ENCODE results near the gene PSMD9. TPM values are rescaled to one million over a fixed set of nuclear protein-coding genes. Genes with fewer than 3 reads are reported as not detected.
"Not testable (repeated sequence)": the region's sequence is repeated elsewhere in the genome, so short reads cannot be mapped to it uniquely, and the experiment has no call there.

The PSMD9 gene
- total RNA-seq, 1 donor from 2014 or later = 43.0 TPM

DNA sequence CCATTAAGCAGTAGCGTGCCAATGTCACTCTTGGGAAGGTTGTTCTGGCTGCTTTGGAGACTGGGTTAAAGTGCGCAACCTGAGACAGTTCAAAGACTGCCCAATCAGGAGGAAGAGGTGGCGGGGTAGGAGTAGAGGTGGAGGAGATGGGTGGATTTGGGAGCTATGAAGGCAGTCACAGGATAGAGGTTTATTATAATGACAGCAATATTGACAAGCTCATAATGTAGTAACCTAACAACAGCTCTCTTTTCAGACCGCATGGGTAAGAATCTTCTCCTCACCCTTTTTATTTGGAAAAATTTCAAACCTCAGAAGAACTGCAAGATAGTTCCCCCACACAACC lies 5.3 kb upstream of the PSMD9 start:
- no peak for DNase-seq (ENCODE audit: extremely low spot score, unreplicated experiment)
- H3K9me3 Mint-ChIP-seq = no peaks in the 10 kb centered on the region
- no peak overlapping the region for H3K27ac Mint-ChIP-seq

DNA sequence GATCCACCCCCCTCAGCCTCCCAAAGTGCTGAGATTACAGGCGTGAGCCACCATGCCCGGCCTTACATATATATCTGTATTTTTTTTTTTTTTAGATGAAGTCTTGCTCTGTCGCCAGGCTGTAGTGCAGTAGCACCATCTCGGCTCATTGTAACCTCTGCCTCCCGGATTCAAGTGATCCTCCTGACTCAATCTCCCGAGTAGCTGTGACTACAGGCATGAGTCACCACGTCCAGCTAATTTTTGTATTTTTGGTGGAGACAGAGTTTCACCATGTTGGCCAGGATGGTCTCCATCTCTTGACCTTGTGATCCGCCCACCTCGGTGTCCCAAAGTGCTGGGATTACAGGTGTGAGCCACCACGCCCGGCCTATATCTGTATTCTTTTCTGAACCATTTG lies 3.5 kb upstream of the PSMD9 start:
- H3K36me3 Mint-ChIP-seq; H3K27ac Mint-ChIP-seq; DNase-seq (ENCODE audit: extremely low spot score, unreplicated experiment); H3K27me3 Mint-ChIP-seq; H3K4me3 Mint-ChIP-seq; H3K9me3 Mint-ChIP-seq: not testable (repeated sequence)
- H3K4me1 Mint-ChIP-seq (ENCODE audit: unreplicated experiment) = peaks cover 24% of the 10 kb centered on the region

More for the DNA sequence above, 5.3 kb upstream of the PSMD9 start:
- no peak overlapping the region for H3K4me3 Mint-ChIP-seq
- no peaks in the 10 kb centered on the region for H3K36me3 Mint-ChIP-seq
- TF ChIP-seq, protein P1, sequence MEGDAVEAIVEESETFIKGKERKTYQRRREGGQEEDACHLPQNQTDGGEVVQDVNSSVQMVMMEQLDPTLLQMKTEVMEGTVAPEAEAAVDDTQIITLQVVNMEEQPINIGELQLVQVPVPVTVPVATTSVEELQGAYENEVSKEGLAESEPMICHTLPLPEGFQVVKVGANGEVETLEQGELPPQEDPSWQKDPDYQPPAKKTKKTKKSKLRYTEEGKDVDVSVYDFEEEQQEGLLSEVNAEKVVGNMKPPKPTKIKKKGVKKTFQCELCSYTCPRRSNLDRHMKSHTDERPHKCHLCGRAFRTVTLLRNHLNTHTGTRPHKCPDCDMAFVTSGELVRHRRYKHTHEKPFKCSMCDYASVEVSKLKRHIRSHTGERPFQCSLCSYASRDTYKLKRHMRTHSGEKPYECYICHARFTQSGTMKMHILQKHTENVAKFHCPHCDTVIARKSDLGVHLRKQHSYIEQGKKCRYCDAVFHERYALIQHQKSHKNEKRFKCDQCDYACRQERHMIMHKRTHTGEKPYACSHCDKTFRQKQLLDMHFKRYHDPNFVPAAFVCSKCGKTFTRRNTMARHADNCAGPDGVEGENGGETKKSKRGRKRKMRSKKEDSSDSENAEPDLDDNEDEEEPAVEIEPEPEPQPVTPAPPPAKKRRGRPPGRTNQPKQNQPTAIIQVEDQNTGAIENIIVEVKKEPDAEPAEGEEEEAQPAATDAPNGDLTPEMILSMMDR (conservative IDR thresholded peaks at IDR 0.05) = no peak
- H3K4me1 Mint-ChIP-seq (ENCODE audit: unreplicated experiment) = peaks cover 12% of the 10 kb centered on the region
- H3K27me3 Mint-ChIP-seq = no peaks in the 10 kb centered on the region

DNA sequence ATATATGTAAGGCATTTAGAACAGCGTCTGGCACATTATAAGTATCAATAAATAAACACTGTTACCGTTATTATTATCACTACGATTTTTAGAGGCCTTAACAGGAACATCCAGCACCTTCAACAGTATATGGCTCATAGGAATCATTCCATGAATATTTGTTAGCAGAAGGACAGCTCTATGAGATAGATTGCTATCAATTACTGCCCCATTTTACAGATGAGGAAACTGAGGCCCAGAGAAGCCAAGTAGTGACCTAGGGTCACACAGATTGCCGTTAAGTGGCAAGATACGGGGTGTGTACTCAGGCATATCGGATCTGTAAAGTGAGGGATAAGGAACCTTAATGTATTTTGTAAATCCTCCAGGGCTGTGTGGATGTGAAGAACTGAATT lies 510 bp upstream of the PSMD9 start:
- TF ChIP-seq, protein P1 (conservative IDR thresholded peaks at IDR 0.05) = no peak
- no peak for DNase-seq (ENCODE audit: extremely low spot score, unreplicated experiment)
- Mint-ChIP-seq H3K4me3 (peak overlapping the region; percentile 100), H3K9me3 (no peaks in the 10 kb centered on the region), H3K36me3 (peaks cover 7% of the 10 kb centered on the region), H3K27ac (peak overlapping the region; percentile 95), H3K4me1 (ENCODE audit: unreplicated experiment) (peaks cover 29% of the 10 kb centered on the region), H3K27me3 (no peaks in the 10 kb centered on the region)

DNA sequence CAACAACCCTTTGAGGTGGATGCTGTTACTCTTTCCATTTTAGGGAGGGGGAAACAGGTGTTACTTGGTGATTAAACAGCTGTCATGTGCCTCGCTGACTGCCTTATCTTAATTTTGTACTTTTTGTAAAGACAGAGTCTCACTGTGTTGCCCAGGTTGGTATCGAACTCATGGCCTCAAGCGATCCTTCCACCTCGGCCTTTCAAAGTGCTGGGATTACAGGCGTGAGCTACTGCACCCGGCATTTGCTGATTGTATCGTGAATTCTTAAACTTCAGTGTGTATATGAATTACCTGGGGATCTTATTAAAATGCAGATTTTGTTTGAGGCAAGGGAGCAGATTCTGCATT lies 659 bp downstream of the PSMD9 start:
- H3K27me3 Mint-ChIP-seq = no peaks in the 10 kb centered on the region
- peak overlapping the region; percentile 100 for H3K4me3 Mint-ChIP-seq
- peaks cover 31% of the 10 kb centered on the region for H3K4me1 Mint-ChIP-seq (ENCODE audit: unreplicated experiment)
- peaks cover 7% of the 10 kb centered on the region for H3K36me3 Mint-ChIP-seq
- no peaks in the 10 kb centered on the region for H3K9me3 Mint-ChIP-seq
- no peak for DNase-seq (ENCODE audit: extremely low spot score, unreplicated experiment)
- TF ChIP-seq, protein P1 (conservative IDR thresholded peaks at IDR 0.05) = no peak
- H3K27ac Mint-ChIP-seq = peak overlapping the region; percentile 95

DNA sequence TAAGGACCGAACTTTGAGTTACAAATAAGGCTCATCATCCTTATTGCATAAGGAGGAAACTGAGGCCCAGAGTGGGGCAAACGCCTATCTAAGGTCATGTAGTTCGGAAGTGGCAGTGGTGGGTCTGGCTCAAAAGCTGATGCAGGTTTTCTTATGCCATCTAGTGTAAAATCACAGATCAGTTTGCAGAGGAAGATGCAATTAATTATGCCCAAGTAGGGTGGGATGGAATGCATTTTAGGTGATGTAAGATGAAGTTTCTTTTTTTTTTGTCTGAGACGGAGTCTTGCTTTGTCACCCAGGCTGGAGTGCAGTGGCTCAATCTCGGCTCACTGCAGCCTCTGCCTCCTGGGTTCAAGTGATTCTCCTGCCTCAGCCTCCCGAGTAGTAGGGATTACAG lies 1.1 kb downstream of the PSMD9 start:
- H3K27ac Mint-ChIP-seq = peak overlapping the region; percentile 95

DNA sequence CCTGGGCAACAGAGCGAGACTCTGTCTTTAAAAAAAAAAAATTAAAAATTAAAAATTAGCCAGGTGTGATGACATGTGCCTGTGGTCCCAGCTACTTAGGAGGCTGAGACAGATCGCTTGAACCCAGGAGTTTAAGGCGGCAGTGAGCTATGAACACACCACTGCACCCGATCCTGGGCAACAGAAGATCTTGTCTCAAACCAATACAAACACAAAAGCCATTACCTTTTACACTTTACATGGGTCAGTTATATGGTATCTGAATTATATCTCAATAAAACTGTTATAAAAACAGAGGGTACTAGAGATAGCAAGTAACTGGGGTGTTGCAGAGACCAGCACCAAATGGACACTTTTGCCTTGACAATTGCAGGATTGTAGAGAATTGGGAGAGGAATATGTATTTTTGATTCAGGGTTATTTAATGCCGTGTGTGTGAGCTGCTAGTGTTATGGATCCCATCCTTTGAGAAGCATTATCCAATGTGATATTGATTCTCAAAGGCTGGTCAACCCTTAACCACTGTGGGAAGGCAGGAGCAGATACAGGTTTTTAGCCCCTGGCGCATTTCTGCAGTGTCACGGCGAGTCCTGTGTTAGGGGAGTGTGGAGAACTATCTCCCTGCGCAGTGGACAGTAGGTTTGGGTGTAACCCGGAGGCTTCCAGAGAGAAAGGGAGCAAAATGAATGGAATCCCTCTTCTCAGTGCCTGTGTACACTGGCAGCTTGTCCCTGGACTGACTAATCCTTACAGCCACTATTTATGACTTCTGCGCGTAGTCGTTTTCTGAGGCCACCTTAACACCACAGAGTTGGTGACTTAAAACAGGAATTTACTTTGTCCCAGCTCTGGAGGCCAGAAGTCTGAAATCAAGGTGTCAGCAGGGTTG lies 4.3 kb downstream of the PSMD9 start:
- Mint-ChIP-seq H3K27me3 (no peaks in the 10 kb centered on the region), H3K27ac (peak overlapping the region; percentile 86), H3K9me3 (no peaks in the 10 kb centered on the region), H3K4me1 (ENCODE audit: unreplicated experiment) (peaks cover 33% of the 10 kb centered on the region), H3K36me3 (peaks cover 14% of the 10 kb centered on the region), H3K4me3 (no peak overlapping the region)
- no peak for DNase-seq (ENCODE audit: extremely low spot score, unreplicated experiment)
- TF ChIP-seq, protein P1 (conservative IDR thresholded peaks at IDR 0.05) = no peak

More for the DNA sequence above, 1.1 kb downstream of the PSMD9 start:
- Mint-ChIP-seq H3K4me1 (ENCODE audit: unreplicated experiment) (peaks cover 33% of the 10 kb centered on the region), H3K4me3 (peak overlapping the region; percentile 100)
- not testable (repeated sequence) for H3K36me3 Mint-ChIP-seq; DNase-seq (ENCODE audit: extremely low spot score, unreplicated experiment); H3K9me3 Mint-ChIP-seq; H3K27me3 Mint-ChIP-seq

Data from type B pancreatic cell (in vitro differentiated cells).